Measurements from ENCODE around the gene RFTN1. TPM values are rescaled to one million over a fixed set of nuclear protein-coding genes. Genes with fewer than 3 reads are reported as not detected.

RFTN1 gene
- total and polyA plus RNA-seq, 10 of the 15 experiments (the other 5 are each of a cell fraction or from before 2014, with no cell fraction given), result 20.6 to 213 (median 147) TPM

DNA sequence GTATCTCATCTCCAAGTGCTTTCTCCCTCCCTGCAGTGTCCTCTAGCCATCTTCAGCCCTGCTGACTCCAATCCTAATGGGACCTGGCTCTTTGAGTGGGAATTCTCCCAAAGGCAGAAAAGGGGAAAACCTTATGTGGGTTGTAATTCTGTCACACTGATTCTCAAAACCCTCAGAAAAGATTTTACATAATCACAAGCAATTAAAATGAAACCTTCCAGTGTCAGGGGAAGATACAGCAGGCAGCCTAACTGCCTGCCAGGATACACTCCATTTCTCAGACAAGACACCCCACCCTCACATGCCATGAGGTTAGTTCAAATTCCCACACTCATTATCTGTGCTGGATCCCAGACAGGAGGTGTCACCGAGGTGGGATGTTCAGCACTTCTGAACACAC is 121.4 kb downstream of the RFTN1 start:
- peaks cover 7% of the 10 kb centered on the region for H3K4me1 ChIP-seq (ENCODE audit: control insufficient read depth, insufficient read depth, low read length)
- no peak overlapping the region for H3K4me3 ChIP-seq
- in situ Hi-C loops (cut with MboI) (no loop called here), intact Hi-C loops (cut with micrococcal nuclease; ENCODE audit: unreplicated experiment) (no loop called here)
- H4K20me1 ChIP-seq (ENCODE audit: control insufficient read depth, insufficient read depth), result no peaks in the 10 kb centered on the region
- TF ChIP-seq, protein P1, sequence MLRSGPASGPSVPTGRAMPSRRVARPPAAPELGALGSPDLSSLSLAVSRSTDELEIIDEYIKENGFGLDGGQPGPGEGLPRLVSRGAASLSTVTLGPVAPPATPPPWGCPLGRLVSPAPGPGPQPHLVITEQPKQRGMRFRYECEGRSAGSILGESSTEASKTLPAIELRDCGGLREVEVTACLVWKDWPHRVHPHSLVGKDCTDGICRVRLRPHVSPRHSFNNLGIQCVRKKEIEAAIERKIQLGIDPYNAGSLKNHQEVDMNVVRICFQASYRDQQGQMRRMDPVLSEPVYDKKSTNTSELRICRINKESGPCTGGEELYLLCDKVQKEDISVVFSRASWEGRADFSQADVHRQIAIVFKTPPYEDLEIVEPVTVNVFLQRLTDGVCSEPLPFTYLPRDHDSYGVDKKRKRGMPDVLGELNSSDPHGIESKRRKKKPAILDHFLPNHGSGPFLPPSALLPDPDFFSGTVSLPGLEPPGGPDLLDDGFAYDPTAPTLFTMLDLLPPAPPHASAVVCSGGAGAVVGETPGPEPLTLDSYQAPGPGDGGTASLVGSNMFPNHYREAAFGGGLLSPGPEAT (IDR thresholded peaks at IDR 0.05; ENCODE audit: low read depth), result 0 out of 2 replicates have a peak, but pooled peaks have one; percentile 33
- TF ChIP-seq MYB (IDR thresholded peaks at IDR 0.05; ENCODE audit: borderline replicate concordance, low read depth, low read length) (no peak), YY1 (IDR thresholded peaks at IDR 0.05; ENCODE audit: low read depth, low read length) (no peak), STAT3 (IDR thresholded peaks at IDR 0.05; ENCODE audit: low read depth, low read length) (no peak), CHD1 (IDR thresholded peaks at IDR 0.05; ENCODE audit: low read depth, low read length) (no peak), CBX3 (IDR thresholded peaks at IDR 0.05; ENCODE audit: borderline replicate concordance, low read depth) (no peak), SMAD1 (IDR thresholded peaks at IDR 0.05; ENCODE audit: low read depth, partially characterized antibody) (no peak), CHD2 (IDR thresholded peaks at IDR 0.05; ENCODE audit: borderline replicate concordance, low read depth, low read length) (no peak)
- TF ChIP-seq, protein P2, sequence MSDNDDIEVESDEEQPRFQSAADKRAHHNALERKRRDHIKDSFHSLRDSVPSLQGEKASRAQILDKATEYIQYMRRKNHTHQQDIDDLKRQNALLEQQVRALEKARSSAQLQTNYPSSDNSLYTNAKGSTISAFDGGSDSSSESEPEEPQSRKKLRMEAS (IDR thresholded peaks at IDR 0.05; ENCODE audit: low read depth, low read length), result no peak
- no peak overlapping the region for H3K27ac ChIP-seq (ENCODE audit: control insufficient read depth, insufficient read depth)
- POLR2A ChIA-PET, result interaction anchor here (0.5 to 1.7 kb wide), 7 partner anchors 9 to 124 kb away, joined by 3 to 5 read pairs (median 3); no protein-coding TSS in a partner anchor
- H3K9me3 ChIP-seq (replicated peaks; ENCODE audit: control insufficient read depth, insufficient read depth, low read length), result peaks cover 12% of the 10 kb centered on the region
- CTCF ChIA-PET, result interaction anchor here (0.6 to 2.4 kb wide), 4 partner anchors 15 to 78 kb away, joined by 4 to 8 read pairs (median 6); no protein-coding TSS in a partner anchor
- SMC1A ChIA-PET (ENCODE audit: uncharacterized antibody, unreplicated experiment), result interaction anchor here (0.7 to 7.5 kb wide), 11 partner anchors 7 to 450 kb away, joined by 3 to 89 read pairs (median 5); no protein-coding TSS in a partner anchor
- DNase-seq (ENCODE audit: low read depth, low spot score) (no peak), FAIRE-seq (no peak), ATAC-seq (no peak)
- H3K79me2 ChIP-seq (ENCODE audit: control insufficient read depth, insufficient read depth, low read length), result peaks cover 46% of the 10 kb centered on the region
- H3K4me2 ChIP-seq (ENCODE audit: control insufficient read depth, insufficient read depth), result no peak overlapping the region
- H3K27me3 ChIP-seq (replicated peaks in 1 of 2; ENCODE audit: control insufficient read depth in 2 of 2, insufficient read depth in 2 of 2, low read length in 1 of 2), result no peaks in the 10 kb centered on the region
- no peak overlapping the region for H3K9ac ChIP-seq (ENCODE audit: control insufficient read depth, insufficient read depth, low read length)
- H2AFZ ChIP-seq (ENCODE audit: control insufficient read depth, low read depth, low read length), result no peak overlapping the region
- RAD21 ChIA-PET (ENCODE audit: unreplicated experiment), result interaction anchor here (1.6 to 1.7 kb wide), 2 partner anchors 8 to 19 kb away, joined by 5 to 8 read pairs; no protein-coding TSS in a partner anchor
- peaks cover 5 to 15% of the 10 kb centered on the region in 2 experiments for H3K36me3 ChIP-seq (ENCODE audit: control insufficient read depth in 2 of 2, insufficient read depth in 2 of 2, low read length in 1 of 2)
- BruUV-seq (replicated peaks), result no TSS peak
- WGBS (ENCODE audit: insufficient coverage, insufficient replicate concordance, low lambda C conversion rate, missing lambda C conversion rate), result 36% methylated on average over 1 of the region's 1 CpG
